HG03159 (cell line): ENCODE measurements around the gene C13orf46.
"Not testable (repeated sequence)": the region's sequence is repeated elsewhere in the genome, so short reads cannot be mapped to it uniquely, and the experiment has no call there.

Source experiments
- ATAC-seq: cut with Tn5 transposase; IDR thresholded peaks from one replicate; pipeline ENCODE4 v1.9.1; 2021; ENCODE audit warnings: mild to moderate bottlenecking, moderate library complexity; ENCODE audit not compliant: unreplicated experiment

C13orf46 gene

GRCh38 chr13:113913408-113913807 lies 60.5 kb downstream of the C13orf46 start:
- ATAC-seq, result not testable (repeated sequence)

DNA sequence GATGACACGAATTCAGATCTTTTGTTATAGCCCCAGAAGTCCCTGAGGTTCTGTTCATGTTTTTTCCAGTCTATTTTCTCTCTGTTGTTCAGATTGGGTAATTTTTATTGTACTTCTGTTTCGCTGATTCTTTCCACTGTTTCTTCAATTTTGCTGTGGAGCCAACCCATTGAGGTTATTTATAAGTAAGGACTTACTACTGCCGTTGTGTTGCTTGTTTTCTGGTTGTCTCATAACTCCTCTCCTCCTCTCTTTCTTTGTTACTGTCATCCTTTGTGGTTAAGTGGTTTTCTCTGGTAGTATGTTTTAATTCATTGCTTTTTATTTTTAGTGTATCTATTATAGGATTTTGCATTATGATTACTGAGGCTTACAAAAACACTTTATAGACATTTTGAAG lies 61.3 kb downstream of the C13orf46 start:
- no peak for ATAC-seq

GRCh38 chr13:113907635-113908617 lies 66.0 kb downstream of the C13orf46 start:
- no peak for ATAC-seq

DNA sequence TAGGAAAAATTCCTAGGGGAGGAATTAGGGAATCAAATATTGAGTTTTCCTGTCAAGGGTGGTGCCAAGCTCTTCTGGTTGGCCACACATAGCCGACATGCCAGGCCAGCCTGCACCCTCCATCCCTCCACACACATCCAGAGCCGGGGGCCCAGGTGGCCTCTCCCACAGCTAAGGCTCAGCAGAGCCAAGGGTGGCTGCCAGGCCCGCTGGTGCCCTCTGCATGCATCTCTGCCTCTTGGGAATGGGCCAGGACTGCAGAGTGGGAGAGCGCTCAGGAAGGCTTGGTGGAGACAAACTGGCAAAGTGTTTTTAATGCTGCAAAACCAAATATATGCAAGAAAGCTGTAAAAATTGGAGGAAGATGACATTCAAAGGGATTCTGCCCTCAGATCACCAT lies 67.3 kb downstream of the C13orf46 start:
- ATAC-seq, result no peak

GRCh38 chr13:113905942-113906341 lies 67.9 kb downstream of the C13orf46 start:
- ATAC-seq, result no peak

DNA sequence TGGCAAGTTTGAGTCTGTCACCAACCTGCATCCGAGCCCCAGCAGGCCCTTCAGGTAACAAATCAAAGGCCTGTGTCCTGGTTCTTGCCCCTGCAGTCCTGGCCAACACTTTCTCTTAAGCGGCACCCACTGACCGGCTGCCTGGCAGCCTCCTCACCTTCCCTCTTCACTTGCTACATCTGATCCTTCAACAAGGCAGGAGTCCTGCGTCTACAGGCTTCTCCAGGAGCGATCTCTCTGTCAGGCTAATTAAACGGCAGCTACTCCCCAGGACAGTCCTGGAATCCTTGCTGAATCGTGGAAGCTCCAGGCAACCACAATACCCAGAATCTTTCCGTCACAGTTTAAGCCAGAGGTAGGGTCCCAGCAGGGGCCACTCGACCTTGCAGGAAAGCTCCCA lies 68.9 kb downstream of the C13orf46 start:
- ATAC-seq, result no peak

GRCh38 chr13:113904411-113904810 lies 69.5 kb downstream of the C13orf46 start:
- no peak for ATAC-seq

- ATAC-seq, result no peak
Measured at GRCh38 chr13:113903912-113904311, 70.0 kb downstream of the C13orf46 start.
